ENCODE measurements around the gene RPL26.
"Not testable (repeated sequence)": the region's sequence is repeated elsewhere in the genome, so short reads cannot be mapped to it uniquely, and the experiment has no call there.

The RPL26 gene

GRCh38 chr17:8393470-8394231 is 10.7 kb upstream of the RPL26 start:
- DNase-seq: peak; percentile 79

GRCh38 chr17:8392674-8393469 is 9.9 kb upstream of the RPL26 start:
- no peak for DNase-seq

GRCh38 chr17:8392274-8392673 is 9.3 kb upstream of the RPL26 start:
- peak; percentile 62 for DNase-seq

- DNase-seq: peak; percentile 78
Observed at GRCh38 chr17:8391711-8392110, 8.7 kb upstream of the RPL26 start.

GRCh38 chr17:8387914-8388651 is 5.1 kb upstream of the RPL26 start:
- DNase-seq: no peak

- DNase-seq: no peak
Observed at GRCh38 chr17:8386841-8387240, 3.8 kb upstream of the RPL26 start.

GRCh38 chr17:8384801-8385378 is 1.9 kb upstream of the RPL26 start:
- DNase-seq: peak; percentile 100

- no peak for DNase-seq
Observed at GRCh38 chr17:8382880-8383142, 182 bp downstream of the RPL26 start.

- DNase-seq: no peak
Observed at GRCh38 chr17:8382052-8382879, 727 bp downstream of the RPL26 start.

GRCh38 chr17:8380049-8380448 is 2.9 kb downstream of the RPL26 start:
- no peak for DNase-seq

GRCh38 chr17:8378117-8378516 is 4.9 kb downstream of the RPL26 start:
- DNase-seq: not testable (repeated sequence)

- no peak for DNase-seq
Observed at GRCh38 chr17:8377422-8377821, 5.6 kb downstream of the RPL26 start.

GRCh38 chr17:8376271-8377067 is 6.5 kb downstream of the RPL26 start, which contains the start of gene KRABD2:
Gene KRABD2 (minus strand): TSS chr17:8376704.
- peak; percentile 98 for DNase-seq

GRCh38 chr17:8375738-8376259 is 7.2 kb downstream of the RPL26 start:
- no peak for DNase-seq

- not testable (repeated sequence) for DNase-seq
Observed at GRCh38 chr17:8373856-8374255, 9.1 kb downstream of the RPL26 start.

- DNase-seq: peak; percentile 78
Observed at GRCh38 chr17:8372422-8372821, 10.6 kb downstream of the RPL26 start.

GRCh38 chr17:8371786-8372185 is 11.2 kb downstream of the RPL26 start:
- DNase-seq: no peak

GRCh38 chr17:8369944-8370343 is 13.0 kb downstream of the RPL26 start:
- DNase-seq: no peak

GRCh38 chr17:8368193-8368592 is 14.8 kb downstream of the RPL26 start:
- no peak for DNase-seq

GRCh38 chr17:8366231-8366630 is 16.8 kb downstream of the RPL26 start:
- no peak for DNase-seq

GRCh38 chr17:8365143-8365542 is 17.9 kb downstream of the RPL26 start:
- DNase-seq: no peak

Measured in islet precursor cell (in vitro differentiated cells).